CD4-positive, alpha-beta T cell treated with Interferon alpha-2 for 1 hour (primary cell): ENCODE data around the gene SPTBN5.

ENCODE experiments used
- DNase-seq, 2 donors: peaks; one replicate each; pipeline ENCODE4 v3.0.0-alpha.2; 2020 to 2022

Gene SPTBN5

DNA sequence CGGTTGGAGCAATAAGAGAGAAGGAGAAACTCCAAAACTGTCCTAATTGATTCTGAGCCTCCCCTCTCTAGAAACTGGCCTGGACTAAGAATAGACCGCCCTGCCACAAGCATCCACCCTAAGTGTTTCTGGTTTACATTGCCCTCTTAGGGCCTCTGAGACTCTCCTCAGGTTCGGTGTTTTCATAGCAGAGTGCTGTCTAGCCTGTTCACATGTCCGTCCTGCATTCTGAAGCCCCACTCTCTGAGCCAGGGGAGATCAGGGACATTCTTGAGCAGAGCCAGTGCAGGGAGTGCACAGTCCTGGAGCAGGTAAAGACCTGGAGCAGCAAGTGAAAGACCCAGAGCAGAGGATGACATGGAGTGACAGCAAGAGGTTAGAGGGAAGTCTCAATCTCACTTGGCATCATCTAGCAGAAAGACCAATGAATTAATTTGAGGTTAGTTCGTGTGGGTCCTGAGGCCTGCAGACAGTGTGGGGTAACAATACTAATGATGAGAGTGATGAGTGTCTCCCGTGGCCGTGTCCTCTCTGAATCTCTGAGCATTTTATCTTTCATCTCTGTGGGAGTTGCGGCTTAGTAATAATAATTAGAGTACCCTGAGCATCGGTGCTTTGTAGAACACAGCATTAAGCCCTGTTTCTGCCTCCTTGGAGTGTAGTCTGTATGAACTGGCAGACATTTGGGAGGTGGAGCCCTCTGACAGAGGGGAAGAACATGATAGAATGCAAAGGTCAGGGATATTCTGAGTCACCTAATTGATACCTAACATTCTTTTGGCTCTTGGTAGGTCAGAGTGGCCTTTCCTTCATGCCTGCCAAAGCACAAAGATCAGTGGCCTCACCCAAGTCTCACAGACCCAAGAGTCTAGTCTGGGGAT, 95.0 kb downstream of the SPTBN5 start:
- DNase-seq, result no peak
